ENCODE results near the gene CCDC121. TPM values are rescaled to one million over a fixed set of nuclear protein-coding genes. Genes with fewer than 3 reads are reported as not detected.

The CCDC121 gene
- total RNA-seq, 1 donor from 2014 or later, result 5.9 TPM

GRCh38 chr2:27593240-27593639, 35.6 kb downstream of the CCDC121 start:
- Histone ChIP-seq H3K36me3 (no peaks in the 10 kb centered on the region), H3K4me3 (no peak overlapping the region), H3K9me3 (peaks cover 24% of the 10 kb centered on the region), H3K27ac (no peak overlapping the region), H3K4me1 (peaks cover 15% of the 10 kb centered on the region), H3K27me3 (ENCODE audit: low read depth) (no peaks in the 10 kb centered on the region)
- no peak for DNase-seq
- intact Hi-C loops (cut with DNase I), result no loop called here
- ATAC-seq, result no peak
- no peak for TF ChIP-seq CTCF (IDR thresholded peaks at IDR 0.05)

GRCh38 chr2:27591745-27592144, 37.1 kb downstream of the CCDC121 start:
- DNase-seq (no peak), ATAC-seq (no peak)
- intact Hi-C loops (cut with DNase I), result no loop called here
- Histone ChIP-seq H3K36me3 (no peaks in the 10 kb centered on the region), H3K4me1 (peaks cover 6% of the 10 kb centered on the region), H3K4me3 (no peak overlapping the region), H3K27me3 (ENCODE audit: low read depth) (no peaks in the 10 kb centered on the region), H3K27ac (no peak overlapping the region), H3K9me3 (peaks cover 24% of the 10 kb centered on the region)
- no peak for TF ChIP-seq CTCF (IDR thresholded peaks at IDR 0.05)

- Histone ChIP-seq H3K4me1 (peaks cover 22% of the 10 kb centered on the region), H3K27ac (no peak overlapping the region), H3K4me3 (no peak overlapping the region), H3K9me3 (peaks cover 14% of the 10 kb centered on the region), H3K27me3 (ENCODE audit: low read depth) (no peaks in the 10 kb centered on the region), H3K36me3 (no peaks in the 10 kb centered on the region)
- ATAC-seq (no peak), DNase-seq (no peak)
- intact Hi-C loops (cut with DNase I), result no loop called here
- TF ChIP-seq CTCF (IDR thresholded peaks at IDR 0.05), result no peak
Observed at GRCh38 chr2:27588308-27588707, 40.5 kb downstream of the CCDC121 start.

GRCh38 chr2:27587025-27587424, 41.8 kb downstream of the CCDC121 start:
- intact Hi-C loops (cut with DNase I), result no loop called here
- H3K36me3 ChIP-seq, result no peaks in the 10 kb centered on the region

GRCh38 chr2:27584597-27584996, 44.2 kb downstream of the CCDC121 start:
- intact Hi-C loops (cut with DNase I), result no loop called here
- Histone ChIP-seq H3K4me1 (peaks cover 22% of the 10 kb centered on the region), H3K9me3 (no peaks in the 10 kb centered on the region), H3K27ac (no peak overlapping the region), H3K36me3 (no peaks in the 10 kb centered on the region), H3K27me3 (ENCODE audit: low read depth) (no peaks in the 10 kb centered on the region), H3K4me3 (no peak overlapping the region)
- no peak for TF ChIP-seq CTCF (IDR thresholded peaks at IDR 0.05)
- ATAC-seq (no peak), DNase-seq (no peak)

More at GRCh38 chr2:27587025-27587424, 41.8 kb downstream of the CCDC121 start:
- no peak overlapping the region for H3K27ac ChIP-seq
- H3K4me1 ChIP-seq, result peaks cover 22% of the 10 kb centered on the region
- H3K9me3 ChIP-seq, result peaks cover 14% of the 10 kb centered on the region
- ATAC-seq (no peak), DNase-seq (no peak)
- H3K4me3 ChIP-seq, result no peak overlapping the region
- no peak for TF ChIP-seq CTCF (IDR thresholded peaks at IDR 0.05)
- H3K27me3 ChIP-seq (ENCODE audit: low read depth), result no peaks in the 10 kb centered on the region

Measured in lower lobe of right lung (tissue), 2 donors.